ENCODE data around the gene C2CD3. TPM values are rescaled to one million over a fixed set of nuclear protein-coding genes. Genes with fewer than 3 reads are reported as not detected.

The C2CD3 gene
- total RNA-seq, 4 donors from 2014 or later, result 28.2 to 46.9 (median 35.1) TPM

- no peaks in the 10 kb centered on the region for H3K9me3 ChIP-seq
- no peaks in the 10 kb centered on the region for H3K27me3 ChIP-seq
- TF ChIP-seq POLR2A (IDR thresholded peaks at IDR 0.05), result no peak
- TF ChIP-seq CTCF (IDR thresholded peaks at IDR 0.05), result no peak
- H3K27ac ChIP-seq, result no peak overlapping the region
- H3K4me1 ChIP-seq, result no peaks in the 10 kb centered on the region
- DNase-seq (ENCODE audit: low spot score in 2 of 2), result no peak
- no peak overlapping the region for H3K4me3 ChIP-seq
- peaks cover 0 to 49% (median 0%) of the 10 kb centered on the region in 3 donors for H3K36me3 ChIP-seq
- WGBS, 2 donors, result 65% methylated on average over 3 of the region's 3 CpGs
Measured at GRCh38 chr11:74077193-74077592, 93.6 kb downstream of the C2CD3 start.

- TF ChIP-seq CTCF (IDR thresholded peaks at IDR 0.05), result no peak
- TF ChIP-seq POLR2A (IDR thresholded peaks at IDR 0.05), result no peak
- TF ChIP-seq EP300 (IDR thresholded peaks at IDR 0.05), result no peak
- no peak for DNase-seq (ENCODE audit: low spot score in 2 of 2)
- Histone ChIP-seq H3K27ac (no peak overlapping the region), H3K4me3 (no peak overlapping the region), H3K36me3 (peaks cover 0 to 51% (median 0%) of the 10 kb centered on the region in 3 donors), H3K4me1 (peaks cover 0 to 13% (median 0%) of the 10 kb centered on the region in 4 donors), H3K27me3 (no peaks in the 10 kb centered on the region), H3K9me3 (no peaks in the 10 kb centered on the region)
- 52 to 64% methylated on average over 1 of the region's 1 CpG for WGBS, 2 donors
Measured at GRCh38 chr11:74072721-74073120, 98.1 kb downstream of the C2CD3 start.

GRCh38 chr11:74072286-74072685, 98.5 kb downstream of the C2CD3 start:
- 56 to 68% methylated on average over 1 of the region's 1 CpG for WGBS, 2 donors
- Histone ChIP-seq H3K27ac (no peak overlapping the region), H3K27me3 (no peaks in the 10 kb centered on the region), H3K36me3 (peaks cover 0 to 53% (median 0%) of the 10 kb centered on the region in 3 donors), H3K4me1 (peaks cover 0 to 13% (median 0%) of the 10 kb centered on the region in 4 donors), H3K4me3 (no peak overlapping the region), H3K9me3 (no peaks in the 10 kb centered on the region)
- no peak for TF ChIP-seq CTCF (IDR thresholded peaks at IDR 0.05)
- TF ChIP-seq POLR2A (IDR thresholded peaks at IDR 0.05), result no peak
- TF ChIP-seq EP300 (IDR thresholded peaks at IDR 0.05), result no peak
- no peak for DNase-seq (ENCODE audit: low spot score in 2 of 2)

- no peak overlapping the region for H3K4me3 ChIP-seq
- peaks cover 0 to 53% (median 0%) of the 10 kb centered on the region in 3 donors for H3K36me3 ChIP-seq
- H3K9me3 ChIP-seq, result no peaks in the 10 kb centered on the region
- 40 to 45% methylated on average over 3 of the region's 3 CpGs for WGBS, 2 donors
- no peak for DNase-seq (ENCODE audit: low spot score in 2 of 2)
- peaks cover 0 to 13% (median 0%) of the 10 kb centered on the region in 4 donors for H3K4me1 ChIP-seq
- no peak overlapping the region for H3K27ac ChIP-seq
- no peaks in the 10 kb centered on the region for H3K27me3 ChIP-seq
- TF ChIP-seq EP300 (IDR thresholded peaks at IDR 0.05) (no peak), CTCF (IDR thresholded peaks at IDR 0.05) (no peak), POLR2A (IDR thresholded peaks at IDR 0.05) (no peak)
Measured at GRCh38 chr11:74070723-74071492, 99.9 kb downstream of the C2CD3 start.

Data from tibial nerve (tissue), 4 donors.